ENCODE data around the gene PHTF2. TPM values are rescaled to one million over a fixed set of nuclear protein-coding genes. Genes with fewer than 3 reads are reported as not detected.

PHTF2 gene
- total and polyA plus RNA-seq, 2 experiments from 2014 or later = 13.3 to 26.9 TPM

GRCh38 chr7:77877791-77878190, 79.2 kb downstream of the PHTF2 start:
- Histone ChIP-seq H3K4me1 (ENCODE audit: insufficient read depth) (no peaks in the 10 kb centered on the region), H4K20me1 (ENCODE audit: insufficient read depth, poor library complexity, severe bottlenecking) (no peaks in the 10 kb centered on the region), H3K27me3 (no peaks in the 10 kb centered on the region), H3K4me2 (no peak overlapping the region), H3K9me3 (ENCODE audit: low read depth) (no peaks in the 10 kb centered on the region), H3K27ac (no peak overlapping the region), H3K9me2 (replicated peaks; ENCODE audit: insufficient read depth) (no peaks in the 10 kb centered on the region), H3K79me2 (peaks cover 7% of the 10 kb centered on the region), H3K36me3 (replicated peaks; ENCODE audit: insufficient read depth, low read depth) (no peaks in the 10 kb centered on the region), H3K4me3 (no peak overlapping the region), H2AFZ (no peak overlapping the region)
- WGBS (ENCODE audit: low lambda C conversion rate, missing lambda C conversion rate) = 73% methylated on average over 3 of the region's 3 CpGs
- no peak for DNase-seq (ENCODE audit: low spot score)
- TF ChIP-seq EZH2phosphoT487 (IDR thresholded peaks at IDR 0.05; ENCODE audit: low read depth, severe bottlenecking, unreplicated experiment) = no peak

DNA sequence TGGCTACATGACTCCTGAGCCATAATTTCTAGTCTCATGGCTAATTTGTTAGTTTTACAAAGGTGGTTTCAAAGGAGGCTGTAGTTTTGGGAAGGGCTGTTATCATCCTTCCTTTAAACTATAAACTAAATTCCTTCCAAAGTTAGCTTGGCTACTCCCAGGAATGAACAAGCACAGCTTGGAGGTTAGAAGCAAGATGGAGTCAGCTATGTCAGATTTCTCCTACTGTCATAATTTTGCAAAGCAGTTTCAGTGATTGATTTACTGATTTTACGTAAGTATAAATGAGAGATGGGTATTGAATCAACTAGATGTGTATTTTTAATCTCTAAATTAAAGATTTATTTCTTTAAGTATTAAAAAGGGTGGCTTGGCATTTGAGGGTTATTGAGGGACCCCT, 79.9 kb downstream of the PHTF2 start:
- Histone ChIP-seq H3K9me3 (ENCODE audit: low read depth) (no peaks in the 10 kb centered on the region), H2AFZ (no peak overlapping the region), H3K36me3 (replicated peaks; ENCODE audit: insufficient read depth, low read depth) (no peaks in the 10 kb centered on the region), H3K4me2 (no peak overlapping the region), H3K4me1 (ENCODE audit: insufficient read depth) (no peaks in the 10 kb centered on the region), H3K27me3 (no peaks in the 10 kb centered on the region), H3K27ac (no peak overlapping the region), H3K79me2 (peaks cover 7% of the 10 kb centered on the region), H3K9me2 (replicated peaks; ENCODE audit: insufficient read depth) (no peaks in the 10 kb centered on the region), H3K4me3 (no peak overlapping the region), H4K20me1 (ENCODE audit: insufficient read depth, poor library complexity, severe bottlenecking) (no peaks in the 10 kb centered on the region)
- WGBS (ENCODE audit: low lambda C conversion rate, missing lambda C conversion rate) = 100% methylated on average over 1 of the region's 1 CpG
- no peak for DNase-seq (ENCODE audit: low spot score)
- no peak for TF ChIP-seq EZH2phosphoT487 (IDR thresholded peaks at IDR 0.05; ENCODE audit: low read depth, severe bottlenecking, unreplicated experiment)
- TF ChIP-seq EZH2 (IDR thresholded peaks at IDR 0.05; ENCODE audit: borderline replicate concordance) = no peak
- TF ChIP-seq CTCF (IDR thresholded peaks at IDR 0.05; ENCODE audit: poor library complexity) = no peak

GRCh38 chr7:77879272-77879671, 80.7 kb downstream of the PHTF2 start:
- Histone ChIP-seq H3K27me3 (no peaks in the 10 kb centered on the region), H3K79me2 (peaks cover 9% of the 10 kb centered on the region), H3K4me3 (no peak overlapping the region), H3K4me1 (ENCODE audit: insufficient read depth) (no peaks in the 10 kb centered on the region), H3K27ac (no peak overlapping the region), H3K9me3 (ENCODE audit: low read depth) (no peaks in the 10 kb centered on the region), H4K20me1 (ENCODE audit: insufficient read depth, poor library complexity, severe bottlenecking) (no peaks in the 10 kb centered on the region), H3K4me2 (no peak overlapping the region), H3K36me3 (replicated peaks; ENCODE audit: insufficient read depth, low read depth) (no peaks in the 10 kb centered on the region), H2AFZ (no peak overlapping the region), H3K9me2 (replicated peaks; ENCODE audit: insufficient read depth) (no peaks in the 10 kb centered on the region)
- DNase-seq (ENCODE audit: low spot score) = no peak
- whole genome bisulfite sequencing (ENCODE audit: low lambda C conversion rate, missing lambda C conversion rate) = 93% methylated on average over 2 of the region's 2 CpGs
- TF ChIP-seq EZH2phosphoT487 (IDR thresholded peaks at IDR 0.05; ENCODE audit: low read depth, severe bottlenecking, unreplicated experiment) (no peak), CTCF (IDR thresholded peaks at IDR 0.05; ENCODE audit: poor library complexity) (no peak), EZH2 (IDR thresholded peaks at IDR 0.05; ENCODE audit: borderline replicate concordance) (no peak)

- Histone ChIP-seq H3K27ac (no peak overlapping the region), H3K4me1 (ENCODE audit: insufficient read depth) (no peaks in the 10 kb centered on the region), H3K79me2 (peaks cover 7% of the 10 kb centered on the region), H3K36me3 (replicated peaks; ENCODE audit: insufficient read depth, low read depth) (no peaks in the 10 kb centered on the region), H3K4me2 (no peak overlapping the region), H3K27me3 (no peaks in the 10 kb centered on the region), H4K20me1 (ENCODE audit: insufficient read depth, poor library complexity, severe bottlenecking) (no peaks in the 10 kb centered on the region), H2AFZ (no peak overlapping the region), H3K9me3 (ENCODE audit: low read depth) (no peaks in the 10 kb centered on the region), H3K4me3 (no peak overlapping the region), H3K9me2 (replicated peaks; ENCODE audit: insufficient read depth) (no peaks in the 10 kb centered on the region)
- WGBS (ENCODE audit: low lambda C conversion rate, missing lambda C conversion rate) = 99% methylated on average over 2 of the region's 2 CpGs
- no peak for DNase-seq (ENCODE audit: low spot score)
- TF ChIP-seq CTCF (IDR thresholded peaks at IDR 0.05; ENCODE audit: poor library complexity) (no peak), EZH2phosphoT487 (IDR thresholded peaks at IDR 0.05; ENCODE audit: low read depth, severe bottlenecking, unreplicated experiment) (no peak), EZH2 (IDR thresholded peaks at IDR 0.05; ENCODE audit: borderline replicate concordance) (no peak)
These were observed 83.3 kb downstream of the PHTF2 start for GRCh38 chr7:77881871-77882270.

All from hepatocyte (in vitro differentiated cells).